GM12864 (cell line): ENCODE results near the gene LRRC47.

Source experiments
- DNase-seq: peaks from one replicate; pipeline ENCODE4 v3.0.0-alpha.2; 2011; ENCODE audit warnings: low read depth
- H3K4me3 ChIP-seq: 2 replicates; pipeline ENCODE4 v1.5.1; 2011; ENCODE audit warnings: mild to moderate bottlenecking, low read depth, low read length, control low read depth
- CTCF ChIP-seq: IDR thresholded peaks from 2 replicates; pipeline ENCODE4 v1.5.1; 2011; ENCODE audit warnings: low read depth, mild to moderate bottlenecking, moderate library complexity, low read length, control low read depth, inconsistent platforms; ENCODE audit errors: missing control alignments

The LRRC47 gene

GRCh38 chr1:3821908-3822307 is 25.6 kb upstream of the LRRC47 start:
- DNase-seq, result no peak
- no peak for TF ChIP-seq CTCF

GRCh38 chr1:3821447-3821846 is 25.1 kb upstream of the LRRC47 start:
- no peak for DNase-seq
- TF ChIP-seq CTCF, result no peak
- no peak overlapping the region for H3K4me3 ChIP-seq

More at GRCh38 chr1:3821908-3822307, 25.6 kb upstream of the LRRC47 start:
- no peak overlapping the region for H3K4me3 ChIP-seq

- TF ChIP-seq CTCF, result no peak
- no peak for DNase-seq
- H3K4me3 ChIP-seq, result no peak overlapping the region
These were observed 24.7 kb upstream of the LRRC47 start for GRCh38 chr1:3821004-3821403.

GRCh38 chr1:3820316-3820715 is 24.0 kb upstream of the LRRC47 start:
- TF ChIP-seq CTCF, result no peak
- DNase-seq, result no peak
- H3K4me3 ChIP-seq, result no peak overlapping the region

GRCh38 chr1:3819771-3820200 is 23.5 kb upstream of the LRRC47 start:
- no peak for DNase-seq
- TF ChIP-seq CTCF, result no peak
- H3K4me3 ChIP-seq, result no peak overlapping the region

GRCh38 chr1:3817821-3818597 is 21.7 kb upstream of the LRRC47 start:
- DNase-seq, result no peak
- no peak overlapping the region for H3K4me3 ChIP-seq
- no peak for TF ChIP-seq CTCF
